Measurements from ENCODE around the gene ABCA10. TPM values are rescaled to one million over a fixed set of nuclear protein-coding genes. Genes with fewer than 3 reads are reported as not detected.
"Not testable (repeated sequence)": the region's sequence is repeated elsewhere in the genome, so short reads cannot be mapped to it uniquely, and the experiment has no call there.

ABCA10 gene
- total RNA-seq, 1 donor = 0.27 TPM

DNA sequence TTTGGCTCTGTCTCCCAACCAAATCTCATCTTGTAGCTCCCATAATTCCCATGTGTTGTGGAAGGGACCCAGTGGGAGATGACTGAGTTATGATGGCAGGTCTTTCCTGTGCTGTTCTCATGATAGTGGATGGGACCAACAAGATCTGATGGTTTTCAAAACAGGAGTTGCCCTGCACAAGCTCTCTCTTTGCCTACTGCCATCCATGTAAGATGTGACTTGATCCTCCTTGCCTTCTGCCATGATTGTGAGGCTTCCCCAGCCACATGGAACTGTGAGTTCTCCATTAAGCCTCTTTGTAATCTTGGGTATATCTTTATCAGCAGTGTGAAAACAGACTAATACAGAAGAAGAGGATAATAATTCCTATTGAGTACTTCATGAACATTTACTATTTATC, 60.0 kb downstream of the ABCA10 start:
- DNase-seq (ENCODE audit: low read depth in 2 of 3, low spot score in 2 of 3) = not testable (repeated sequence)

- DNase-seq (ENCODE audit: low read depth in 2 of 3, low spot score in 2 of 3) = no peak
Measured at GRCh38 chr17:69166957-69167356, 61.7 kb downstream of the ABCA10 start.

GRCh38 chr17:69164206-69164605, 64.4 kb downstream of the ABCA10 start:
- DNase-seq (ENCODE audit: low read depth in 2 of 3, low spot score in 2 of 3) = no peak

DNA sequence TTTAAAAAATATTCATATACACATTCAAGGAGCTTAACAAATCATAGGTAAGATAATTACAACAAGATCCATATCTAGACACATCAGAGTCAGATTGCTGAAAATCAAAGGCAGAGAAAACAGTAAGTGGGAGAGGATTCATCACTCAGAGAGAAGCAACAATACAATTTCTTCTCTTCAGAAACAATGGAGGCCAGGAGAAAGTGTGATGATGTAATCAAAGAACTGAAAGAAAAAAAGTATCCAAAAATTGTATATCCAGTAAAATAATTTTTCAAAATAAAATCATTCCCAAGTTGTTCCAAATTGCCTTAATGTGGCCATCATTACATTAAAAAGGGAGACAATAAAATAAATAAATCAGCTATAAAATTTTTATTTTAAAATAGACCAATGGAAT, 69.2 kb downstream of the ABCA10 start:
- DNase-seq (ENCODE audit: low read depth in 2 of 3, low spot score in 2 of 3) = no peak

GRCh38 chr17:69154267-69154666, 74.4 kb downstream of the ABCA10 start:
- DNase-seq (ENCODE audit: low read depth in 2 of 3, low spot score in 2 of 3) = no peak

DNA sequence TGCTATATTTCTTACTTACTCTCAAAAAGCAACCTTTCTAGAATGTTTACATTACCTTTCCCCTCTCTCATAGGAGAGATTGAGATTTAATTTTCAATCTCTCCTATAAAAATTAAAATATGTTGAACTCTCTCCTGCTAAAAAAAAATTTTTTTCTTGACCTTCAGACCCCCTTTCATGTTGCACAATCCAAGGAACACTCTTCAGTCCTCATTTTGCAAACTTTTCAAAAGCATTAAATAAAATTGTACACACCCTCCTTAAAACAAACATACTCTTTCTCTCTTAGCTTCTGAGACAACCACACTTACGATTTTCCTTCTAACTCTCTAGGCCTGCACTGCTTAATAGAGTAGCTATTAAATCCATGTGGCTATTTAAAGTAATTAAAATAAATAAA, 78.3 kb downstream of the ABCA10 start:
- DNase-seq (ENCODE audit: low read depth in 2 of 3, low spot score in 2 of 3) = no peak

GRCh38 chr17:69147460-69147859, 81.2 kb downstream of the ABCA10 start:
- DNase-seq (ENCODE audit: low read depth in 2 of 3, low spot score in 2 of 3) = no peak

GRCh38 chr17:69144331-69145255, 84.0 kb downstream of the ABCA10 start:
- DNase-seq (ENCODE audit: low read depth in 2 of 3, low spot score in 2 of 3) = no peak

DNA sequence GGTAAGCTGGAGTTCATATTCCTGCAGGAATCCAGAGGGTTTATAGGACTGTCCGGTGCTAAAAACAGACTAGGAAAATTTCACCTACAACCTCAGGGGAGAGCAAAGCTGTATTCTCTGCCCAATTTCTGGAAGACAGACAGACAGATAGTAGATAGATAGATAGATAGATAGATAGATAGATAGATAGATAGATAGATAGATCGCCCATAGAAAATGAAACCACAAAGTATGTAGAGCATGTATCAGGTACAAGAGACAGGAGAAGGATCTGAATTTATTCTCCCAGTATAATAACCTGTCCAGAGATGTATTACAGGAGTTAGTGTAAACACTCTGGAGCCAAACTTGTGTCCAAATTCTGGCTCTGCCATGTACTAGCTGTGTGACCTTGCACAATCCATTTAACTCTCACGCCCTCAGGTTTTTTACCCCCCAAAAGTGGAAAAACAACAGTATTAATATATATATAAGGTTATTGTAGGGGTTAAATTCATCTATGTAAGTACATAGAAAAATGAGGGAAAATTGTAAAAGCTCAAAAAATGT, 84.9 kb downstream of the ABCA10 start:
- DNase-seq (ENCODE audit: low read depth in 2 of 3, low spot score in 2 of 3) = no peak

DNA sequence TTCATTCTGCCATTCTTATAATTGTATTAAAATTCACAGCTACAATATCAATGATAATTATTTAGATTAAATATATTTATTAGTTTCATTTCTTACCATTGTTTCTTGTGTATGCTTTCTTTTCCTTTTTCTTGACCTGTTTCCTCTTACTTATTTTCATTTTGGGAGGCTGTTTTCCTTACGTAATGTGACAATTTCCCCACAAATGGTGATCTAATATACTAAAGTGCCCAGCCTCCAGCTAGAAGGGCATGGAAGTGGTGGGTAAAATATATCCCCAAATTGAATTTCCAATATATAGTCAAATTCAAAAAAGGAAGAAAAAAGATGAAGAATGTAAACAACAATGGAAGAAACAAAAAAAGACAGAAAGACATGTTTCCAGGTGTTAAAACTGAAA, 85.5 kb downstream of the ABCA10 start:
- DNase-seq (ENCODE audit: low read depth in 2 of 3, low spot score in 2 of 3) = no peak

DNA sequence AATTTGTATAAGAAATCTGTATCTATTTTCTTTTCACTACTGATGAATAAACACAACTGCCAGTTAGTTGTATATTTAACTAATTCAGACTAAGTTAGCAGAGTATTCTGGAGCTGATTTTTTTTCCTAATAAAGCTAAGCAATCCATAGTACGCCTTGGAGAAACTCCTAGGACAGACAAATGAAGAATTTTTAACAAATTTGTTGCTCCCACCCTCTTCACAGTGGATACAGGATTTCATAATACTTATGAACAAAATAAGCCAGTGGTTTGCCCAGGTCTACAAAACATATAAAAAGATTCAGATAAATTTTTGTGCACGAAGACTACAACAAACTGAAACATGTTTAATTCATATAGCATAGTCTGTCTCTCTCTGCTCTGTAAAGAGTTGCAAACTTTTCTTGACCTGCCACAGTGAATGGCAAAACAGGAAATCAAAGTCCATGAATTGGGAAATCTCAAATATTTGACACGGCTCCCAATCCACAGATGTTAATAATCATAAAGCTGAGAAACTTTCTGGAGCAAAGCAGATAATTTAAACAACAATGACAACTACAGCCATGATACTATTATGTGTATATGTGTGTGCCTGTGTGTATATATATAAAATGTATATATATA, 86.3 kb downstream of the ABCA10 start:
- no peak for DNase-seq (ENCODE audit: low read depth in 2 of 3, low spot score in 2 of 3)

GRCh38 chr17:69141431-69142174, 87.0 kb downstream of the ABCA10 start, which contains the start of gene ABCA6:
Gene ABCA6 (minus strand): TSS chr17:69141895. CDS start chr17:69140703, 1,192 bp downstream.
- DNase-seq (ENCODE audit: low read depth in 2 of 3, low spot score in 2 of 3) = no peak

DNA sequence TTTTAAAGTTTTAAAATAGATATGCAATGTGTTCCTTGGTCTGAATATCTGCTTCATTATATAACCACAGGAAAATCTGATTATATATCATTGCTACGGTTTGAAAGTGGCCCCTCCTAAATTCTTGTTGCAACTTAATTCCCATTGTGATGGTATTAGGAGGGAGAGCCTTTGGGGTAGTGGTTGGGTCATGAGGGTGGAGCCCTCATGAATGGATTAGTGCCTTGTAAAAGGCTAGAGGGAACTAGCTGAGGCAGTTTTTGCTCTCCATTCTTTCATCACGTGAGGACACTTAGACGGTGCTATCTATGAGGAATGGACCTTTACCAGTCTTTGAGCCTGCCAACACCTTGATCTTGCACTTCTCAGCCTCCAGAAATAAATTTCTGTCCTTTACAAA, 94.5 kb downstream of the ABCA10 start:
- DNase-seq (ENCODE audit: low read depth in 2 of 3, low spot score in 2 of 3) = no peak

DNA sequence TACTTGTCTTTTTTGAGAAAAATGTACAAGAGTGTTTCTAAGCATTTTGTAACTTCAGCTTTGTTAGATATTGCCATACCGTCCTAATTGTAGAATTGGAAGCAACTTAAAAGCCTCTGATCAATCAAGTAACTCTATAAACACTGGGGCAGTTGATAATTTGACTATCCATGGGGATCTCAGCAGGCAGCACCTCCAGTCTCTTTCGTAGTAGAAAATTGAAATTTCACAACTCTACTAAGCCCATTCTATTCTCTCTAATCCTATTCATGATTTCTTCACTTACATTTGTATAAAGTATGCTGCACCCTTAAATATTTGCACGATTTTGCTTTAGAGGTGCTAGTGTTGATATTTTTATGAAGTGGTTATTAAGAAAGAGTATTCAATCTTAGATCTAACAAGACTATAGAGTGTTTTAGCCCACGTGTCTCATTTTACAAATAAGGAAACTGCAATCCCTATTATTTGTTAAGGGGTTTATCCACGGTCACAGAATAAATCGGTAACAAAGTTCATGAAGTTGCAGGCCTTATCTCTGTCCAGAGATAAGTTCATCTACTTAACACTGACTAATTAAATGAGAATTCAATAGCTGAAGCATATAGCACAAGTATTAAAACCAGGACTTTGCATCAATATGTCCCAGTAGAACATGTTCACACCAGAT, 97.9 kb downstream of the ABCA10 start:
- DNase-seq (ENCODE audit: low read depth in 2 of 3, low spot score in 2 of 3) = no peak

GRCh38 chr17:69123626-69124025, 105.0 kb downstream of the ABCA10 start:
- no peak for DNase-seq (ENCODE audit: low read depth in 2 of 3, low spot score in 2 of 3)

- no peak for DNase-seq (ENCODE audit: low read depth in 2 of 3, low spot score in 2 of 3)
Measured at GRCh38 chr17:69122065-69122464, 106.6 kb downstream of the ABCA10 start.

DNA sequence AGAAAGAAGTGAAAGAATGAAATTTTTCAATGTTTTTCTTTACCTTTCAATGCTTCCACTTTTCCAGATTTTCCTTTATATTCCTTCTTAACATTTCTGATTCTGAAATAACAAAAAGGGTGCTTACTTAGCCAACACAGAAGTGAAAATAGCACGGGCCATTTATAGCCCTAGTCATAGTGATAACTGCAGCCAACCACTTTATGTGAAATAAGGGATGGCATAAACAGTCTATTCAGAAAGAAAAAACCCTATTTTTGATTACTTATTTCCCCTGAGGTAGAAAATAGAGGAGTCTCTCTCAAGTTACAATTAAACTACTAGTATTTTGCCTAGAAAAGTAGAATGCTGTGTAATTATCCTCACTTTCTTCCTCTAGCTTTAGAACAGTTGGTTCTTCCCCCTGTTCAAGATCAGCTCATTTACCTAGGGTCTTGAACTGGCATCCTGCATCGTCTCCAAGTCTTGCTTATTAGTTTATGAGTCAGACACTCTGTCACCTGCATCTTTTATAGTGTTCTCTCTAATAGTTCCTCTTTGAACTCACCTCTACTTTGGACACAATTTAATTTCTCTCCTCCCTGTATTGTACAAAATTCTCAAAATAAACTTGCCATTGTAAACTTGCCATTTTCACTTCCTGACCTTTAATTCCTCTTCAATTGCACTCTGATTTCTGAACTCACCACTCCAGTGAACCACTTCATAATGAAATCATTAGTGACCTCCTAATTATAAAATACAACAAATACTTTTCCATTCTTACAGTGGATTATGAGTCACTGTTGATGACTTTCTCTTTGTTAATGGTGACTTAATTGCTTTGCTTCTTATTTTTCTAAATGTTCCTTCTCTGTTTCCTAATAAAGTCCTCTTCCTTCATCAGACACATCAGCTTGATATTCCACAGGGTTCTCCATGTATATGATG, 110.5 kb downstream of the ABCA10 start:
- no peak for DNase-seq (ENCODE audit: low read depth in 2 of 3, low spot score in 2 of 3)

GRCh38 chr17:69111794-69112193, 116.8 kb downstream of the ABCA10 start:
- no peak for DNase-seq (ENCODE audit: low read depth in 2 of 3, low spot score in 2 of 3)
